ENCODE results near the gene DAB1.

DAB1 gene

GRCh38 chr1:57329001-57329527 is 94.8 kb downstream of the DAB1 start:
- no peaks in the 10 kb centered on the region for H3K27me3 ChIP-seq (ENCODE audit: control insufficient read depth, insufficient read depth, low read length)
- H3K36me3 ChIP-seq (ENCODE audit: control insufficient read depth, low read depth, low read length): no peaks in the 10 kb centered on the region
- no peak overlapping the region for H3K4me3 ChIP-seq (ENCODE audit: low read length)
- H3K9me3 ChIP-seq (ENCODE audit: control insufficient read depth, low read depth, low read length): no peaks in the 10 kb centered on the region
- peaks cover 2% of the 10 kb centered on the region for H3K4me1 ChIP-seq (ENCODE audit: control insufficient read depth, low read depth, low read length)
- no peak overlapping the region for H3K27ac ChIP-seq (ENCODE audit: low read length)
- no peak overlapping the region for H3K9ac ChIP-seq (ENCODE audit: low read length)

- H3K27me3 ChIP-seq (ENCODE audit: control insufficient read depth, insufficient read depth, low read length): no peaks in the 10 kb centered on the region
- H3K27ac ChIP-seq (ENCODE audit: low read length): no peak overlapping the region
- H3K4me1 ChIP-seq (ENCODE audit: control insufficient read depth, low read depth, low read length): peaks cover 2% of the 10 kb centered on the region
- no peaks in the 10 kb centered on the region for H3K9me3 ChIP-seq (ENCODE audit: control insufficient read depth, low read depth, low read length)
- H3K9ac ChIP-seq (ENCODE audit: low read length): no peak overlapping the region
- no peaks in the 10 kb centered on the region for H3K36me3 ChIP-seq (ENCODE audit: control insufficient read depth, low read depth, low read length)
- H3K4me3 ChIP-seq (ENCODE audit: low read length): no peak overlapping the region
Measured at GRCh38 chr1:57327946-57328345, 95.9 kb downstream of the DAB1 start.

GRCh38 chr1:57327336-57327735 is 96.5 kb downstream of the DAB1 start:
- Histone ChIP-seq H3K27ac (ENCODE audit: low read length) (no peak overlapping the region), H3K9ac (ENCODE audit: low read length) (no peak overlapping the region), H3K4me3 (ENCODE audit: low read length) (no peak overlapping the region), H3K4me1 (ENCODE audit: control insufficient read depth, low read depth, low read length) (peaks cover 2% of the 10 kb centered on the region), H3K36me3 (ENCODE audit: control insufficient read depth, low read depth, low read length) (no peaks in the 10 kb centered on the region), H3K27me3 (ENCODE audit: control insufficient read depth, insufficient read depth, low read length) (no peaks in the 10 kb centered on the region), H3K9me3 (ENCODE audit: control insufficient read depth, low read depth, low read length) (no peaks in the 10 kb centered on the region)

GRCh38 chr1:57325536-57325935 is 98.3 kb downstream of the DAB1 start:
- no peaks in the 10 kb centered on the region for H3K9me3 ChIP-seq (ENCODE audit: control insufficient read depth, low read depth, low read length)
- no peaks in the 10 kb centered on the region for H3K36me3 ChIP-seq (ENCODE audit: control insufficient read depth, low read depth, low read length)
- no peak overlapping the region for H3K4me3 ChIP-seq (ENCODE audit: low read length)
- H3K27ac ChIP-seq (ENCODE audit: low read length): no peak overlapping the region
- H3K9ac ChIP-seq (ENCODE audit: low read length): no peak overlapping the region
- no peaks in the 10 kb centered on the region for H3K27me3 ChIP-seq (ENCODE audit: control insufficient read depth, insufficient read depth, low read length)
- peaks cover 2% of the 10 kb centered on the region for H3K4me1 ChIP-seq (ENCODE audit: control insufficient read depth, low read depth, low read length)

GRCh38 chr1:57325117-57325516 is 98.7 kb downstream of the DAB1 start:
- H3K36me3 ChIP-seq (ENCODE audit: control insufficient read depth, low read depth, low read length): no peaks in the 10 kb centered on the region
- no peaks in the 10 kb centered on the region for H3K9me3 ChIP-seq (ENCODE audit: control insufficient read depth, low read depth, low read length)
- H3K4me1 ChIP-seq (ENCODE audit: control insufficient read depth, low read depth, low read length): peaks cover 2% of the 10 kb centered on the region
- no peak overlapping the region for H3K9ac ChIP-seq (ENCODE audit: low read length)
- H3K27me3 ChIP-seq (ENCODE audit: control insufficient read depth, insufficient read depth, low read length): no peaks in the 10 kb centered on the region
- no peak overlapping the region for H3K27ac ChIP-seq (ENCODE audit: low read length)
- no peak overlapping the region for H3K4me3 ChIP-seq (ENCODE audit: low read length)

- no peaks in the 10 kb centered on the region for H3K9me3 ChIP-seq (ENCODE audit: control insufficient read depth, low read depth, low read length)
- H3K4me1 ChIP-seq (ENCODE audit: control insufficient read depth, low read depth, low read length): peaks cover 2% of the 10 kb centered on the region
- H3K36me3 ChIP-seq (ENCODE audit: control insufficient read depth, low read depth, low read length): no peaks in the 10 kb centered on the region
- H3K27me3 ChIP-seq (ENCODE audit: control insufficient read depth, insufficient read depth, low read length): no peaks in the 10 kb centered on the region
- H3K9ac ChIP-seq (ENCODE audit: low read length): no peak overlapping the region
- no peak overlapping the region for H3K4me3 ChIP-seq (ENCODE audit: low read length)
- no peak overlapping the region for H3K27ac ChIP-seq (ENCODE audit: low read length)
Measured at GRCh38 chr1:57324388-57324787, 99.5 kb downstream of the DAB1 start.

GRCh38 chr1:57321776-57322175 is 102.1 kb downstream of the DAB1 start:
- Histone ChIP-seq H3K9me3 (ENCODE audit: control insufficient read depth, low read depth, low read length) (no peaks in the 10 kb centered on the region), H3K27ac (ENCODE audit: low read length) (no peak overlapping the region), H3K27me3 (ENCODE audit: control insufficient read depth, insufficient read depth, low read length) (no peaks in the 10 kb centered on the region)

GRCh38 chr1:57319791-57320190 is 104.1 kb downstream of the DAB1 start:
- no peaks in the 10 kb centered on the region for H3K27me3 ChIP-seq (ENCODE audit: control insufficient read depth, insufficient read depth, low read length)
- no peaks in the 10 kb centered on the region for H3K4me1 ChIP-seq (ENCODE audit: control insufficient read depth, low read depth, low read length)
- no peaks in the 10 kb centered on the region for H3K9me3 ChIP-seq (ENCODE audit: control insufficient read depth, low read depth, low read length)
- H3K9ac ChIP-seq (ENCODE audit: low read length): no peak overlapping the region
- no peaks in the 10 kb centered on the region for H3K36me3 ChIP-seq (ENCODE audit: control insufficient read depth, low read depth, low read length)
- H3K27ac ChIP-seq (ENCODE audit: low read length): no peak overlapping the region
- no peak overlapping the region for H3K4me3 ChIP-seq (ENCODE audit: low read length)

More at GRCh38 chr1:57321776-57322175, 102.1 kb downstream of the DAB1 start:
- Histone ChIP-seq H3K4me1 (ENCODE audit: control insufficient read depth, low read depth, low read length) (no peaks in the 10 kb centered on the region), H3K36me3 (ENCODE audit: control insufficient read depth, low read depth, low read length) (no peaks in the 10 kb centered on the region), H3K9ac (ENCODE audit: low read length) (no peak overlapping the region), H3K4me3 (ENCODE audit: low read length) (no peak overlapping the region)

GRCh38 chr1:57319165-57319564 is 104.7 kb downstream of the DAB1 start:
- no peaks in the 10 kb centered on the region for H3K36me3 ChIP-seq (ENCODE audit: control insufficient read depth, low read depth, low read length)
- H3K27me3 ChIP-seq (ENCODE audit: control insufficient read depth, insufficient read depth, low read length): no peaks in the 10 kb centered on the region
- H3K9ac ChIP-seq (ENCODE audit: low read length): no peak overlapping the region
- no peak overlapping the region for H3K4me3 ChIP-seq (ENCODE audit: low read length)
- no peaks in the 10 kb centered on the region for H3K9me3 ChIP-seq (ENCODE audit: control insufficient read depth, low read depth, low read length)
- no peak overlapping the region for H3K27ac ChIP-seq (ENCODE audit: low read length)
- H3K4me1 ChIP-seq (ENCODE audit: control insufficient read depth, low read depth, low read length): no peaks in the 10 kb centered on the region

GRCh38 chr1:57316861-57317260 is 107.0 kb downstream of the DAB1 start:
- Histone ChIP-seq H3K36me3 (ENCODE audit: control insufficient read depth, low read depth, low read length) (no peaks in the 10 kb centered on the region), H3K27me3 (ENCODE audit: control insufficient read depth, insufficient read depth, low read length) (no peaks in the 10 kb centered on the region), H3K9me3 (ENCODE audit: control insufficient read depth, low read depth, low read length) (no peaks in the 10 kb centered on the region), H3K4me3 (ENCODE audit: low read length) (no peak overlapping the region), H3K9ac (ENCODE audit: low read length) (no peak overlapping the region), H3K27ac (ENCODE audit: low read length) (no peak overlapping the region), H3K4me1 (ENCODE audit: control insufficient read depth, low read depth, low read length) (no peaks in the 10 kb centered on the region)

- no peaks in the 10 kb centered on the region for H3K27me3 ChIP-seq (ENCODE audit: control insufficient read depth, insufficient read depth, low read length)
- no peaks in the 10 kb centered on the region for H3K36me3 ChIP-seq (ENCODE audit: control insufficient read depth, low read depth, low read length)
- H3K9me3 ChIP-seq (ENCODE audit: control insufficient read depth, low read depth, low read length): no peaks in the 10 kb centered on the region
- no peak overlapping the region for H3K4me3 ChIP-seq (ENCODE audit: low read length)
- no peak overlapping the region for H3K27ac ChIP-seq (ENCODE audit: low read length)
- no peak overlapping the region for H3K9ac ChIP-seq (ENCODE audit: low read length)
- H3K4me1 ChIP-seq (ENCODE audit: control insufficient read depth, low read depth, low read length): no peaks in the 10 kb centered on the region
Measured at GRCh38 chr1:57316291-57316690, 107.6 kb downstream of the DAB1 start.

GRCh38 chr1:57312869-57313268 is 111.0 kb downstream of the DAB1 start:
- Histone ChIP-seq H3K9me3 (ENCODE audit: control insufficient read depth, low read depth, low read length) (no peaks in the 10 kb centered on the region), H3K27ac (ENCODE audit: low read length) (no peak overlapping the region), H3K36me3 (ENCODE audit: control insufficient read depth, low read depth, low read length) (no peaks in the 10 kb centered on the region), H3K4me3 (ENCODE audit: low read length) (no peak overlapping the region), H3K4me1 (ENCODE audit: control insufficient read depth, low read depth, low read length) (no peaks in the 10 kb centered on the region), H3K9ac (ENCODE audit: low read length) (no peak overlapping the region), H3K27me3 (ENCODE audit: control insufficient read depth, insufficient read depth, low read length) (no peaks in the 10 kb centered on the region)
